Osteoblast (primary cell): Measurements from ENCODE around the gene ACVR1. TPM values are rescaled to one million over a fixed set of nuclear protein-coding genes. Genes with fewer than 3 reads are reported as not detected.

ENCODE experiments used
- DNase-seq: peaks from one replicate; pipeline ENCODE4 v3.0.0; 2011; ENCODE audit warnings: low spot score, mixed read lengths; ENCODE audit not compliant: insufficient read length; ENCODE audit errors: missing footprints
- H2AFZ ChIP-seq: 2 replicates; pipeline ENCODE4 v1.6.0; 2011; ENCODE audit warnings: mild to moderate bottlenecking, low read length
- H3K27ac ChIP-seq: 2 replicates; pipeline ENCODE4 v1.5.1; 2011; ENCODE audit warnings: mild to moderate bottlenecking, low read depth, low read length, moderate library complexity
- H3K27me3 ChIP-seq: 2 replicates; pipeline ENCODE4 v1.6.0; 2012; ENCODE audit warnings: mild to moderate bottlenecking, control low read depth, inconsistent platforms, low read length, moderate library complexity; ENCODE audit not compliant: insufficient read depth
- H3K36me3 ChIP-seq: 2 replicates; pipeline ENCODE4 v1.5.1; 2011; ENCODE audit warnings: mild to moderate bottlenecking, low read length, control low read depth, moderate library complexity; ENCODE audit not compliant: insufficient read depth
- H3K4me1 ChIP-seq: 2 replicates; pipeline ENCODE4 v1.5.1; 2011; ENCODE audit warnings: mild to moderate bottlenecking, low read length, control low read depth, moderate library complexity; ENCODE audit not compliant: insufficient read depth
- H3K4me2 ChIP-seq: 2 replicates; pipeline ENCODE4 v1.6.0; 2011; ENCODE audit warnings: mild to moderate bottlenecking, low read length; ENCODE audit not compliant: insufficient read depth
- H3K4me3 ChIP-seq: fragments of 200-600 bp; sonication (generic); 3 replicates; pipeline ENCODE4 v1.5.1; 2012; ENCODE audit warnings: mild to moderate bottlenecking, low read length, inconsistent platforms; ENCODE audit not compliant: insufficient read depth
- H3K79me2 ChIP-seq: 2 replicates; pipeline ENCODE4 v1.6.0; 2012; ENCODE audit warnings: mild to moderate bottlenecking, low read length, control low read depth, inconsistent platforms; ENCODE audit not compliant: insufficient read depth
- H3K9me3 ChIP-seq: 2 replicates; pipeline ENCODE4 v1.5.1; 2011; ENCODE audit warnings: low read depth, low read length, control low read depth
- H4K20me1 ChIP-seq: 2 replicates; pipeline ENCODE4 v1.6.0; 2012; ENCODE audit warnings: mild to moderate bottlenecking, low read length, control low read depth; ENCODE audit not compliant: insufficient read depth
- CTCF ChIP-seq: IDR thresholded peaks from 2 replicates; pipeline ENCODE4 v1.5.1; 2011; ENCODE audit warnings: mild to moderate bottlenecking, low read depth, low read length, moderate library complexity; ENCODE audit errors: extremely low read depth
- total RNA-seq: library from RNA; depleted of rRNA; stranded (reverse); fragments of >200 nt; gene quantifications from 2 replicates; pipeline ENCODE4 v1.2.3, GENCODE V29; 2012

Gene ACVR1
- total RNA-seq, 1 donor: 52.5 TPM

- H2AFZ ChIP-seq: no peak overlapping the region
- peaks cover 30% of the 10 kb centered on the region for H3K4me1 ChIP-seq
- H4K20me1 ChIP-seq: peaks cover 4% of the 10 kb centered on the region
- no peaks in the 10 kb centered on the region for H3K9me3 ChIP-seq
- no peak overlapping the region for H3K4me2 ChIP-seq
- no peak for DNase-seq
- H3K79me2 ChIP-seq: peaks cover 80% of the 10 kb centered on the region
- H3K4me3 ChIP-seq: no peak overlapping the region
- TF ChIP-seq CTCF: no peak
- no peaks in the 10 kb centered on the region for H3K36me3 ChIP-seq
- no peaks in the 10 kb centered on the region for H3K27me3 ChIP-seq
- H3K27ac ChIP-seq: no peak overlapping the region
Observed at GRCh38 chr2:157853211-157853610, 22.9 kb downstream of the ACVR1 start.

- no peak for TF ChIP-seq CTCF
- peaks cover 94% of the 10 kb centered on the region for H3K79me2 ChIP-seq
- H3K27ac ChIP-seq: no peak overlapping the region
- no peak overlapping the region for H2AFZ ChIP-seq
- H3K4me2 ChIP-seq: no peak overlapping the region
- H3K27me3 ChIP-seq: no peaks in the 10 kb centered on the region
- no peaks in the 10 kb centered on the region for H3K36me3 ChIP-seq
- H3K4me1 ChIP-seq: peaks cover 4% of the 10 kb centered on the region
- H4K20me1 ChIP-seq: peaks cover 2% of the 10 kb centered on the region
- H3K4me3 ChIP-seq: no peak overlapping the region
- no peaks in the 10 kb centered on the region for H3K9me3 ChIP-seq
- no peak for DNase-seq
Observed at GRCh38 chr2:157849591-157849990, 26.5 kb downstream of the ACVR1 start.

GRCh38 chr2:157848213-157848612, 27.9 kb downstream of the ACVR1 start:
- TF ChIP-seq CTCF: no peak
- H3K36me3 ChIP-seq: no peaks in the 10 kb centered on the region
- peaks cover 6% of the 10 kb centered on the region for H3K4me1 ChIP-seq
- no peak overlapping the region for H3K4me3 ChIP-seq
- peaks cover 9% of the 10 kb centered on the region for H4K20me1 ChIP-seq
- no peak overlapping the region for H3K27ac ChIP-seq
- no peak overlapping the region for H3K4me2 ChIP-seq
- no peak overlapping the region for H2AFZ ChIP-seq
- no peaks in the 10 kb centered on the region for H3K9me3 ChIP-seq
- no peak for DNase-seq
- peaks cover 94% of the 10 kb centered on the region for H3K79me2 ChIP-seq
- no peaks in the 10 kb centered on the region for H3K27me3 ChIP-seq

- Histone ChIP-seq H3K9me3 (no peaks in the 10 kb centered on the region), H3K4me1 (peaks cover 27% of the 10 kb centered on the region), H3K79me2 (peaks cover 93% of the 10 kb centered on the region), H4K20me1 (peaks cover 26% of the 10 kb centered on the region), H3K36me3 (no peaks in the 10 kb centered on the region), H3K27me3 (no peaks in the 10 kb centered on the region), H2AFZ (no peak overlapping the region), H3K4me3 (no peak overlapping the region), H3K27ac (no peak overlapping the region), H3K4me2 (no peak overlapping the region)
- no peak for TF ChIP-seq CTCF
- DNase-seq: no peak
Observed at GRCh38 chr2:157845081-157845480, 31.0 kb downstream of the ACVR1 start.
